ENCODE results near the gene ITM2B. TPM values are rescaled to one million over a fixed set of nuclear protein-coding genes. Genes with fewer than 3 reads are reported as not detected.

Gene ITM2B
- total RNA-seq, 1 experiment from 2014 or later: 105 TPM

DNA sequence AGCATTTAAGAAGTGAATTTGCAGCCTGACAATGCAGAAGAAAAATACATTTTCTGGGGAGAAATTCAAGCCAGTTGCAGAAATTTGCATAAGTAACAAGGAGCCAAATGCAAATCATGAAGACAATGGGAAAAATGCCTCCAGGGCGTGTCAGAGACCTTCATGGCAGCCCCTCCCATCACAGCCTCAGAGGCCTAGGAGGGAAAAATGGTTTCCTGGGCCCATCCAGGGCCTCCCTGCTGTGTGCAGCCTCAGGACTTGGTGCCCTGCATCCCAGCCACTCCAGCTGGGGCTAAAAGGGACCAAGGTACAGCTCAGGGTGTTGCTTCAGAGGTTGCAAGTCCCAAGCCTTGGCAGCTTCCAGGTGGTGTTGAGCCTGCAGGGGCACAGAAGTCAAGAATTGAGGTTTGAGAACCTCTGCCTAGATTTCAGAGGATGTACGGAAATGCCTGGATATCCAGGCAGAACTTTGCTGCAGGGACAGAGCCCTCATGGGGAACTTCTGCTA, 16.7 kb upstream of the ITM2B start:
- Histone ChIP-seq H2AFZ (ENCODE audit: low read length) (no peak overlapping the region), H3F3A (ENCODE audit: low read length, unreplicated experiment) (no peaks in the 10 kb centered on the region), H3K9me2 (replicated peaks; ENCODE audit: low read length) (no peaks in the 10 kb centered on the region), H4K20me1 (ENCODE audit: low read length) (no peaks in the 10 kb centered on the region), H3K27ac (ENCODE audit: low read length) (no peak overlapping the region), H3K4me2 (ENCODE audit: low read length) (no peak overlapping the region), H3K4me3 (ENCODE audit: low read length) (no peak overlapping the region), H3K79me2 (ENCODE audit: low read length) (no peaks in the 10 kb centered on the region), H3K9me3 (ENCODE audit: low read length) (no peaks in the 10 kb centered on the region), H3K9ac (ENCODE audit: low read length) (no peak overlapping the region), H3K27me3 (ENCODE audit: low read length) (no peaks in the 10 kb centered on the region), H3K36me3 (ENCODE audit: low read depth, low read length) (no peaks in the 10 kb centered on the region), H3K4me1 (ENCODE audit: insufficient read depth, low read length) (no peaks in the 10 kb centered on the region)
- ATAC-seq (no peak), DNase-seq (no peak)
- intact Hi-C loops (cut with micrococcal nuclease): no loop called here
- POLR2A ChIA-PET (ENCODE audit: unreplicated experiment): no interaction called here
- CTCF ChIA-PET: no interaction called here
- TF ChIP-seq EZH2phosphoT487 (IDR thresholded peaks at IDR 0.05; ENCODE audit: borderline replicate concordance, low read length) (no peak), EZH2 (IDR thresholded peaks at IDR 0.05; ENCODE audit: low read length, unreplicated experiment) (no peak)
- TF ChIP-seq, protein P1, sequence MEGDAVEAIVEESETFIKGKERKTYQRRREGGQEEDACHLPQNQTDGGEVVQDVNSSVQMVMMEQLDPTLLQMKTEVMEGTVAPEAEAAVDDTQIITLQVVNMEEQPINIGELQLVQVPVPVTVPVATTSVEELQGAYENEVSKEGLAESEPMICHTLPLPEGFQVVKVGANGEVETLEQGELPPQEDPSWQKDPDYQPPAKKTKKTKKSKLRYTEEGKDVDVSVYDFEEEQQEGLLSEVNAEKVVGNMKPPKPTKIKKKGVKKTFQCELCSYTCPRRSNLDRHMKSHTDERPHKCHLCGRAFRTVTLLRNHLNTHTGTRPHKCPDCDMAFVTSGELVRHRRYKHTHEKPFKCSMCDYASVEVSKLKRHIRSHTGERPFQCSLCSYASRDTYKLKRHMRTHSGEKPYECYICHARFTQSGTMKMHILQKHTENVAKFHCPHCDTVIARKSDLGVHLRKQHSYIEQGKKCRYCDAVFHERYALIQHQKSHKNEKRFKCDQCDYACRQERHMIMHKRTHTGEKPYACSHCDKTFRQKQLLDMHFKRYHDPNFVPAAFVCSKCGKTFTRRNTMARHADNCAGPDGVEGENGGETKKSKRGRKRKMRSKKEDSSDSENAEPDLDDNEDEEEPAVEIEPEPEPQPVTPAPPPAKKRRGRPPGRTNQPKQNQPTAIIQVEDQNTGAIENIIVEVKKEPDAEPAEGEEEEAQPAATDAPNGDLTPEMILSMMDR (conservative IDR thresholded peaks at IDR 0.05; ENCODE audit: low read depth, low read length): no peak
- BruUV-seq (replicated peaks): no TSS peak

DNA sequence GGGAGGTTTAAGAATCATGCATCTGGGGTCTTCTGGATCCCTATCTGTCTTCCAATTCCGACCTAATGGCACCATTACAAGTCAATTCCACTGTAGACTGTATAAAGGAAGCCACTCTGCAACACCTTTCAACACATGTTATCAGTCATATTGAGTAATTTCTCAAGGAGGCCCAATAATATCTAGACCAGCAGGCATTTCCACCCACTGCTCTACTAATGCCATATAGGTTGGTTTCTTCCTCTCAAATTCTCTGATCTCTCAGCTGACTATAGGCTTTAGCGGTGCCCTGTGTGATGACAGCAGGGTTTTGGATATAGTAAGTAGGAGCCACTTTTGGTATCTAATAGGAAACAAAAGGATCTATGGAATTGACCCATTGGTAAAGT, 12.4 kb upstream of the ITM2B start:
- DNase-seq: no peak
- no peaks in the 10 kb centered on the region for H3K36me3 ChIP-seq (ENCODE audit: low read depth, low read length)
- H3K79me2 ChIP-seq (ENCODE audit: low read length): no peaks in the 10 kb centered on the region
- no TSS peak for BruUV-seq (replicated peaks)
- H3K27me3 ChIP-seq (ENCODE audit: low read length): no peaks in the 10 kb centered on the region
- H3K9ac ChIP-seq (ENCODE audit: low read length): no peak overlapping the region
- no peak overlapping the region for H3K4me3 ChIP-seq (ENCODE audit: low read length)
- no peaks in the 10 kb centered on the region for H4K20me1 ChIP-seq (ENCODE audit: low read length)
- intact Hi-C loops (cut with micrococcal nuclease): no loop called here
- CTCF ChIA-PET: no interaction called here
- no peaks in the 10 kb centered on the region for H3K4me1 ChIP-seq (ENCODE audit: insufficient read depth, low read length)
- H2AFZ ChIP-seq (ENCODE audit: low read length): no peak overlapping the region
- no peaks in the 10 kb centered on the region for H3F3A ChIP-seq (ENCODE audit: low read length, unreplicated experiment)
- H3K27ac ChIP-seq (ENCODE audit: low read length): no peak overlapping the region
- POLR2A ChIA-PET (ENCODE audit: unreplicated experiment): no interaction called here
- ATAC-seq: no peak
- H3K9me2 ChIP-seq (replicated peaks; ENCODE audit: low read length): no peaks in the 10 kb centered on the region
- no peak for TF ChIP-seq EZH2 (IDR thresholded peaks at IDR 0.05; ENCODE audit: low read length, unreplicated experiment)
- no peak for TF ChIP-seq EZH2phosphoT487 (IDR thresholded peaks at IDR 0.05; ENCODE audit: borderline replicate concordance, low read length)
- TF ChIP-seq, protein P1 (conservative IDR thresholded peaks at IDR 0.05; ENCODE audit: low read depth, low read length): no peak
- H3K9me3 ChIP-seq (ENCODE audit: low read length): no peaks in the 10 kb centered on the region
- no peak overlapping the region for H3K4me2 ChIP-seq (ENCODE audit: low read length)

DNA sequence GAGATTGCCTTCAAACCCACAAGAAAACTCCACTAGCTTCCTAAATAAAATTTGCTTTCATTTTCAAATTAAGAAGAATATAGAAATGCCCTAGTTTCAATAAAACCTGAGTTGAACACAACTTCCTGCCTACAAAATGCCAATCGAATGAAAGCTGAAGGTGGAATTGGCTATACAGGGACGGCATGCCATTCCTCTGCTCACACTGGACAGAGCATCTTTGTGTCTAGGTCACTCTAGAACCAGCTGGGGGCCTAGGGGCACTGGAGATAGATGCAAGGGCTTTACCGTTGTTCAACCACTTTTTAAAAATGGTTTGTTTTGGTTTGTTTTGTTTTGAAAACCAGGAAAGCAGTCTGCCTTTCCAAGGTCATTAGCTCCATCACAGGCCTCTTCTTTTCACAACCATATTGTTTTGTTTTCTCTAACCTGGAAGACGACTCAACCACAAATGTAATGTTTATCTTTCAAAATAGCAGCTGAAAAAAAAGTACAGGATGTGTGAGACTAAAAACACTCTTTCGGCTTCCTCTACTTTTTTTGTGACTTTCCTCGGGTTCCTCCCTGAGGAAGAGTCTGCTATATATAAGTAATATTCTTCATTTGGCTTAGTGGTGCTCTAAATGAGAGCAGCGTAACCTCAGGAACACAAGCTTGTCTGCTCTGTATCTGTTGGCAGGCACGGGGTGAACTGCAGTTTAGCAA, 11.9 kb upstream of the ITM2B start:
- CTCF ChIA-PET: no interaction called here
- no peak overlapping the region for H3K27ac ChIP-seq (ENCODE audit: low read length)
- intact Hi-C loops (cut with micrococcal nuclease): no loop called here
- no peak overlapping the region for H3K9ac ChIP-seq (ENCODE audit: low read length)
- ATAC-seq: no peak
- no peak overlapping the region for H3K4me2 ChIP-seq (ENCODE audit: low read length)
- H3F3A ChIP-seq (ENCODE audit: low read length, unreplicated experiment): no peaks in the 10 kb centered on the region
- no TSS peak for BruUV-seq (replicated peaks)
- H3K9me3 ChIP-seq (ENCODE audit: low read length): no peaks in the 10 kb centered on the region
- no peak for DNase-seq
- no peaks in the 10 kb centered on the region for H3K4me1 ChIP-seq (ENCODE audit: insufficient read depth, low read length)
- POLR2A ChIA-PET (ENCODE audit: unreplicated experiment): no interaction called here
- no peaks in the 10 kb centered on the region for H3K27me3 ChIP-seq (ENCODE audit: low read length)
- H4K20me1 ChIP-seq (ENCODE audit: low read length): no peaks in the 10 kb centered on the region
- no peak overlapping the region for H3K4me3 ChIP-seq (ENCODE audit: low read length)
- H3K36me3 ChIP-seq (ENCODE audit: low read depth, low read length): no peaks in the 10 kb centered on the region
- peak overlapping the region; percentile 38; the same call in 1 of the 2 replicates for H2AFZ ChIP-seq (ENCODE audit: low read length)
- H3K79me2 ChIP-seq (ENCODE audit: low read length): no peaks in the 10 kb centered on the region
- TF ChIP-seq EZH2phosphoT487 (IDR thresholded peaks at IDR 0.05; ENCODE audit: borderline replicate concordance, low read length) (no peak), EZH2 (IDR thresholded peaks at IDR 0.05; ENCODE audit: low read length, unreplicated experiment) (no peak)
- TF ChIP-seq, protein P1 (conservative IDR thresholded peaks at IDR 0.05; ENCODE audit: low read depth, low read length): no peak
- no peaks in the 10 kb centered on the region for H3K9me2 ChIP-seq (replicated peaks; ENCODE audit: low read length)
